GM19035 (cell line): ENCODE results near the gene ARSB.
"Not testable (repeated sequence)": the region's sequence is repeated elsewhere in the genome, so short reads cannot be mapped to it uniquely, and the experiment has no call there.

Source experiments
- ATAC-seq: cut with Tn5 transposase; IDR thresholded peaks from one replicate; pipeline ENCODE4 v1.9.1; 2021; ENCODE audit not compliant: unreplicated experiment

ARSB gene

DNA sequence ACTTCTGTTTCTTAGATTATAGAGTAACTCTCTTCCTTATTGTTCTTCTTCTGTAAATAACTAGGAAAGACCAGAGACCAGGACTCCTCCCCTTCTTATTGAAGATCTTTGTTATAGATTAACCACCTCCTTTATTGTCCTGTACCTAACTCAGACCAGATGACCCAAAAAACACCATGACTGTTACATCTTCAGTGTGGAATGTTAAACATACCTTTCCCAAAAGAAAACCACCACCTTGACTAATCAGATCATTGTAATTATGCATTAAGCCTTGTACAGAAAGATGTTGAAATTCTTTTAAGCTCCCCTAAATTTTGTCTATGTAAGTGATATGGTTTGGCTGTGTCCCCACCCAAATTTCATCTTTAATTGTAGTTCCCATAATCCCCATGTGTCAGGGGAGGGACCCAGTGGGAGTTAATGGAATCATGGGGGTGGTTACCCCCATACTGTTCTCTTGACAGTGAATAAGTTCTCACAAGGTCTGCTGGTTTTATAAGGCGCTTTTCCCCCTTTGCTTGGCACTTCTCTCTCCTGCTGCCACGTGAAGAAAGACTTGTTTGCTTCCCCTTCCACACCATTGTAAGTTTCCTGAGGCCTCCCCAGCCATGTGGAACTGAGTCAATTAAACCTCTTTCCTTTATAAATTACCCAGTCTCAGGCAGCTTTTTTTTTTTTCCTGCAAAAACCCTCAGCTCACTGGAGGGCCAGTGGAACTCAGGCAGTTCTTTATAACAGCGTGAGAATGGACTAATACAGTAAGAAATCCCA, 26.3 kb downstream of the ARSB start:
- ATAC-seq: no peak

DNA sequence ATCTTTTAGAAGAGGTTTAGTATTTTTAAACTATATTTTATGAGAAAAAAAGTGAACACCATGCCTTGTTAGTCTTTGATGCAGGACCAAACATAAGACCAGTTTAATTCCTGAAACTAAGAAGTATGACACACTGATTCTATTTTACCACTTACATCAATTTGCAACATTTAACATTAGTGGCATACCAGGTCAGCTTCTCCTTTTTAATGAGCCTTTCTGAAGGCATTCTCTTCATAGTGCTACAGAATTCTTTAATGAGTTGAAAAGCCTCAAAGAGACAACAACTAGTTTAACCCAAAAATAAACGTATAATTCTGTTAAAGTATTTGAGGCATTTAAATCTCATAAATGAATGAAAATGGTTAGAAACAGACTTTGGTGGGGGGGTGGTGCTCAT, 28.2 kb downstream of the ARSB start:
- ATAC-seq: no peak

DNA sequence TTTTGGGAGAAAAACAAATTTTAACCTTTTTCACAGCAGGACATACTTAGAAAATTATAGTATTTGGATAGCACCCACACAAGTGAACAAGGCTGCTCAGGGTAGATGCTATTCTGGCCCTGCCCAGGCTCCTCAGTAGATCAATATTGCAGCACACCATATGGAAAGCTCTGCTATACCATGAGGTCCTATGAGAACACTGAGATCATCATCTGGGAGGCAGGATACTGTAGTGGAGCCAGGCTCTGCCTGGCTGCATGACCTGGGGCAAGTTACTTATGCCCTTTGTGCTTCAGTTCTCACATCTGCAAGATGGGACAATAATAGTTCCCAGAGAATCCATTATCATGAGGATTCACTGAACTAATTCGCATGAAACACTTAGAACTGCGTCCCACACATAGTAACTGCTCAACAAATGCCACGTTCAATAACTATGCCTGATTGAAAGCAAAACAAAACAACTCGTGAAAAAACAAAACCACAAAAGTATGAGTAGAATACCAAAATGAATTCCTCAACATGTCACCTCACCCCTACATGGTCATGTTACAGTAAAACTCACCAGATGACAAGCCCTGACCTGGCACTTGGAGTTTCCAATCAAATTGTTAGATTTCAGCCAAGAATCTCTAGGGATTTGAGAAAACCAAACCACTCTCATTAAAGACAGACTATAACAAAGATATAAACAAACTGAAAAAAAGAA, 31.9 kb downstream of the ARSB start:
- no peak for ATAC-seq

DNA sequence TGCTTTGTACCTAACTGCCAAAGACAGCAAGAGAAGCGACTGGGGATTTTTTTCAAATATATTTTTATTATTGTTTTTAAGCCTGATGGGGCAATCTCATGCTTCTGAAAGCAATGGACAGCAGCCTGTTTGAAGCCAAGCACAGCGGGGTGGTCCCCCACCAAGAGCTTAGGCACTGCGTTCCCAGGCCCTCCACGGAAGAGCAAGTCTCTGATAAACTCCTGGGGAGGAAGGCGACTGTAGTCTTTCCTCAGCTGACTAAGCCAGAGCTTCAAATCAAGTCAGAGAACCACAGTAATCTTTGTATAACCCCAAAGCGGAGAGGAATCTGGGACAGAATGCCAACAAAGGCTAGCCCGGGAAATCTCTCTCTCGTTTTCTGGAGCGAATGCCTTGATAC, 54.4 kb downstream of the ARSB start:
- ATAC-seq: no peak

DNA sequence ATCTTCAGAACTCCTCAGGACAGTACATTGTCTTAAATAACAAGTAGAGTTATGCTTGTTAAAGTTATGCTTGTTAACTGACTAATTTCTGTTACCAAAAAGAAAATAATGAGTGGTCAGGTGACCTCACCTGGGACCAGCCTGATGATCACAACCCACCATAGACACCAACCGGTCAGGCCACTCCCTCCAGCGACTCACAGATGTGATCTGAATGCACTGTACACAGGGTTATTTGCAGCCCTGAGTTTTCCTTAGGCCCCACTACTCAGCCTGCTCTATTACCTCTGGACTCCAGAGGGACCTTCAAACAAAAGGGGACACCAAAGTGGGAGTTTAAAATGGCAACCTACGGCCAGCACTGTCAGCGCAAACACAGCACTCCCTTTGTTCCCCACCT, 55.3 kb downstream of the ARSB start:
- ATAC-seq: no peak

DNA sequence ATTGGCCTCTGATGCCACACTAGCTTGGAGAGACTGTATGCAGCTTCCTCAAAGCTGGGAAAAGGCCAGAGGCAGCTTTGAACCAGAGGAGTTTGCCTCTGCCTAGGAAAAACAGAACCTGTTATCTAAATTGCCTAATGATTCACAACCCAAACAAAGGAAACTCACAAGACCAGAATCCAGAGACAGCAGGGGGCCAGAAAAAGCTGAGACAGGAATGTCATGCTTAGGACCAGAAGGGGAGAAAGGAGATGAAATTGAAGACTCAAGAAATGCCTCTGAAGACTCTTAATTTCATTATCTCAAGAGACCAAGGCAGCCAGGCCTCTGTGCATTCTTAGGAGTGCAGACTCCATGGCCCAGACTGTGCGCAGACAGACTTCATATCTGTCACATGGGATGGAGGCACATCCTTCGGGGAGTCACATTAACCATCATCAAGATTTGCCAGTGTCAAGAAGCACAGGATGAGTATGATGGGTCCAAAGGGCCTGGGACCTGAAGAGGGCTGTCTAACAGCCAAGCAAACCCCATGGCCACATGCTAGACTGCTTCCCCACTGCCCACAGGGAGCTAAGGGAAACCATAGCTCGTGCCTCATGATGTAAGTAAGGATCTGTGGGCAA, 57.3 kb downstream of the ARSB start:
- no peak for ATAC-seq

DNA sequence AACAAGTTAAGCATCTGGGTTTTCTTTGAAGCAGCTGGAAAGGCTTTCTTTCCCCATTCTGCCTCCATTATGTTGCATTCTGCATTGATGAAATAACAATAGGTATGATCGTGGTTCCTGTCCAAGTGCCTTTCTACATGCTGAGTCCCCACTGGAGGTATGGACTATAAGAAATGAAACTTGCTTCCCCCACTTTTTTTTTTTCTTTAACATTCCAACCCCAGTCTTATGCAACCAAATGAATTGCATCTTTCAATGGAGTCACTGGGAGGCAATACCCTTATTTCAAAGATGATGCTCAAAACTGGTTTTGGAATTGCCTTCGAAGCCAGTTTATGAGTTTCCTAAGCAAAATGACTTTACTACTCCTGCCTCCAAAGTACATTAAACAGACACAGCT, 58.9 kb downstream of the ARSB start:
- no peak for ATAC-seq

DNA sequence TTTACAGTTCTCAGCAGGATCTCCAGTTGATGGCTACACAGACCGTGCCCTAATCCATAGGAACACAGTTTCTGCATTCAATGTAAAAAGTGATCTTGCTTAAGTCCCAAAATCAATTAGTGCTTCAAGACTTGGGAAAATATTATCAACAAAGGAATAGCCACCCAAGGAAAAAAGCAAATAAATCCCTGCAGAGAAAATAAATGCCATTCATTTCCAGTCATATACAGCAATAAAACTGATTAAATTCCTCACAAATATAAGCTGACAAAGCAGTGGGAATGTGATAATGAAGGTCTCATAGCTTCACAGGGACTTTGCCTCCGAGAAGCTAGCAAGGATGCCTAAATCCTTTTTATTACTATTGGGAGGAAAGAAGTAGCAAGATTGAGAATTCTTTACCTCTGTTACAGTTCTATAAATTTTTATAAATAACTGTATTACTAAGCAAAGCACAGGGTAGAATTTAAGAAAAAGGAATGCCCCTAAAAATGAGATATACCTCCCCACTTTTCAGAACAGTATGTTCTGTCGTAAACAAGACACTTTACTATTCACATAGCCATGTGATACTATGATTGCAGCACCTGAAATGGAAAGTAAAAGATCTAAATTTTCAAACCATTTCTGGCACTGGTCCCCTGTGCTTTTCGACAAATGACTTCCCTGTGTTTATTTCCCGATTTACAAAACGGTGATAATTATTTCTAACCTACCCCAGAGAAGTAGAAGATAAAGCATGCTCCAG, 59.8 kb downstream of the ARSB start:
- ATAC-seq: no peak

DNA sequence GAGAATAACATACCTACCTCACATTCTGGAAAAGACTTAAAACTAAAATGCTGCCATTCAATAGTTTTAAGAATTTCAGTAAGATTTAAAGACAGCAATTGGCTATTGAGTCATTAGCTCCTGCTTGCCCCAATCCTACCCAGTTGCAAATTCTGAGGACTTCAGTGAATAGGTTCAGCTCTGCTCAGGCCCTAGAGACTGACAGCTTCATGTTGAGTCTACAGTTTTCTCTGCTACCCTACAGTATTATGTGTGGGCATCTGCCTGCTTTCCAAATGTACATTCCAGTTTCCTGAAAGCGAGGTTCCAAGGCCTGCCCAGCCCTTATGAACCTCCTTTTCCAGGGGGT, 61.5 kb downstream of the ARSB start:
- ATAC-seq: no peak

DNA sequence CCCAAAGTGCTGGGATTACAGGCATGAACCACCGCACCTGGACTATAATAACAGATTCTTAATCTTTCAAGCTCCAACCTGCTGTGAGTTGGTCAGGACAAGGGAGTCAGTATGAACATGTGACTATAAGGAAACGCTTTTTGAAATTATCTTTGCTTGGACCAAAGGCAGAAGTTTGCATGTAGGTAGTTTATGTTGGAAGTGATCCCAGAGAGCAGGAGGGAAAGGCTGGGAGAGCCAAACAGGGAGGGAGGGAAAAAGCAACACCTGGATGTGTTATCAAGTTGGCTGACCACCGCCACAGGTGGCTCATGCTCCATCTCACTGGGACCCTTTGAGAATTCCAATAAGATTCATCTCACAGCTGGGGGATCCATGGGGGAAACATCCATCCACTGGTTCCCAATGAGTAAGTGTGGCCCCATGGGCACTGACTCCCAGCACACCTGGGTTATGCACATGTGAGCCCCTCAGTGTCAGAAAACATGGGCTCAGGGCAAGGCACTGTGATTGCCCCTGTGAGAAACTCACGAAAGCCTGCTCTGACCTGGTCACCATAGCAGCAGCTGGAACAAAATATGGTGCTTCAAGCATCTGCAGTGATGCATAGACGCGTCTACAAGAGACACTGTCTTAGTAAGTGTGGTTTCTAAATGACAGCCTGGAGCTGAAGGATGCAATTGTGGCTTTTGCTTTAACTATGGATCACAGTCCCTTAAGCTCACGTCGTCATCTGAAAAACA, 62.1 kb downstream of the ARSB start:
- no peak for ATAC-seq

DNA sequence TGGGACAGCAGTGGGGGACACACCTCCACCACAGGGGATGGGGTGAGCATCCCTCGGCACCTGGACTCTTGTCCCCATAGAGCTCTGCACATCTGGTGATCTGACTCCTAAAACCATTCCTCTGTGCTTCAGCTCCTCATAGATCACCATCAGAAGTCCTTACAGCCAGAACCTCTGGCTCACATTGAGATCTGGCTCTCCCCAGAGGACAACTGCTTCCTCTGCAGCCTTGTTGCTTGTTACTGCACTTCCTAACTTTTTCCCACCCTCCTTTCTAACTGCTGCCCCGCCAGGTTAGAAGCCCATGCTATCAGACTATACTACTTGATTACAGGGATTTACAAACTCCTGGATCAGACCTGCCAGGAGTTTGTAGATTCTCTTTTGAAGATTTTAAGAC, 64.5 kb downstream of the ARSB start:
- no peak for ATAC-seq

DNA sequence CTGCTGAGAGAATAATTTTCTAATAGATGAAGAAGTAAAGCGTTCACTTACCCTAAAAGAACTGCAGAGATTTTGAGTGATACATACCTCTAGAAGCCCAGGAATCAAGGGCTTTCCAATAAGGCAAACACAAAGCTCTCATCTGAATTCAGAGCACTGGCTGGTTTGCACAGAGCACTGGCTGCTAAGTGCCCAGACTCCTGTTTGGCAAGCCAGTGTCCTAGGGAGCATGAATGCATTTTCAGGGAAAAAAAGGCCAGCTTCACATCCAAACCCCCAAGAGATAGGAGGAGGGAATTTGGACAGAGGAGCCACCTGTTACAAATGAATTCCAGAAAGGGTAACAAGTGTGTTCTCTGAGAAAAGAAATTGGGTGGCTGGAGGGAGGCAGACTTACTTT, 65.3 kb downstream of the ARSB start:
- ATAC-seq: no peak

DNA sequence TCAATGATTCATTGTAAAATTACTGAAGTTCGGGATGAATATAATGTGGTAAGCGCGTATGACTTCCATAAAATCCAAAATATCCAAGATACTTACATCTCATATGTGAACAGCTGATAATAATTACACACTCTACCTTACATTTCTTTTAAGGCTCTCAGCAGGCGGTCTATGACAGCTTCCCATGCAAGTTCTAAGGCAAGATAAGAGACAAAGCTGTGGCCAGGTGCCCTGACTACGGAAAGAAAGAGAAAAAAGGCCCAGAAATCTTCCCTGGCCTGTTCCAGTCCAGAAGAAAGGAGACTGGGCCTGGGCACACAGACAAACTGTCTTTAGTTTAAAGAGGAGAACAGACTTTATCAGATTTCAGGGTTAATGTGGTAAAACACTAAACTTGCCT, 69.1 kb downstream of the ARSB start:
- no peak for ATAC-seq

DNA sequence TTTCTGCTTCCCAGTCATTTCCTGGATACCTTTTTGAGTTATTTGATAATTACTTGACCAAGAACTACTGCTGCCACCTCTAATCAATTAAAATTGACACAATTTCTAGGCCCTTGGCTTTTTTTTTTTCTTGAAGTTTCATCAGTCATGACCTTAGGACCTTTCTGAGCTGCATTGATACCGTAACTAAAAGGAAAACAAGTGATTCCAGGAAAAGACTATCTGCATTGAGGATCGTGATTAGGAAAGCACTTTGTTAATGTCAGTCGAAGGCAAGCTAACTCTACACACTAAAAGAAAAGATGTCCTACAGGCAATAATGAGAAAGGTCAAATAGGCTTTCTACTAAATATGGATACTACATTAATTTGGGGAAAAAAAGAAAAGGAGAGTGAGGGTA, 69.9 kb downstream of the ARSB start:
- ATAC-seq: no peak

DNA sequence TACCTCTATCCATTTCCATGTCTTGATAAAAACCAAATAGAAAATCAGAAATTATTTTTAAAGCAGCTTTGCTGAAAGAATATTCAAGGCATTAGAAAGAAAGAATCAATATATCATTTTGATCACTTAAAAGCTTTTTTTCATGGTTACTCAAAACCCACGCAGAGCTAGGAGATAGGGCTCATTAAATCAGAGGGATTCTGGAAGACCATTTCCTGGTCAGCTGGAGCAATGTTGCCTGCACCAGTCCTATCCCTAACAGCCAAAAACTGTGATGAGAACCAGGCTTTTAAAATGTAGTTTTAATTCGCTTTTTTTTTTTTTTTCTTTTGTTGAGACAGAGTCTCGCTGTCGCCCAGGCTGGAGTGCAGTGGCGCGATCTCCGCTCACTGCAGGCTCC, 72.3 kb downstream of the ARSB start:
- no peak for ATAC-seq

DNA sequence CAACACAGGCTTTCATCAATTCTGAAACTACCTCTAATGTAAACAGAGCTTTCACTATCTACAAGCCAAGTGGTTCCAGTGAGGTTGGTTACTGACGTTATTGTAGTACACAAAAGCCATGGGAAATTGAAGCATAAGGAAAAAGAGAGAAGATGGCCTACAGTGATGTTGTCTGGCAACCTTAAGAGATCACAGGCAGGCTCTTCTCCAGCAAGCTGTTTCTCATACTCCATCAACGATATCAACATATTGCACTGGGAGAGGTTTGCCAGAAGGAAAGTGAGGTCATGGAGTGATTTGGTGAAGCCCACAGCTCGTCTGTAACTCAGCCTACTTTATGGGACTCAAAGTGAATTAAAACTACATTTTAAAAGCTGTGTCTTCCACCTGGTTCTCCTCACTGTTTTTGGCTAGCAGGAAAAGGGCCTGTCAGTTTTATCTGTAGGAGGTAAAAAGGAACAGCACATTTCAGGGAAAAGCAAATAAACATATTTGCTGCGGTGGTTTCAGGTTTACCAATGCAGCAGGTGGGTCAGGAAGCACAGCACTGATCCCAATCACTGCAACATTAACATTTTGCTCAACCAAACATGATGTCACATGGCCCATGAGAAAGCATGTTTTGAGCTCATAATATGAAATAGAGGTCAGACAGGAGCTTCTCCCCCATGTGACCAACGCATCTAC, 72.9 kb downstream of the ARSB start:
- ATAC-seq: no peak

DNA sequence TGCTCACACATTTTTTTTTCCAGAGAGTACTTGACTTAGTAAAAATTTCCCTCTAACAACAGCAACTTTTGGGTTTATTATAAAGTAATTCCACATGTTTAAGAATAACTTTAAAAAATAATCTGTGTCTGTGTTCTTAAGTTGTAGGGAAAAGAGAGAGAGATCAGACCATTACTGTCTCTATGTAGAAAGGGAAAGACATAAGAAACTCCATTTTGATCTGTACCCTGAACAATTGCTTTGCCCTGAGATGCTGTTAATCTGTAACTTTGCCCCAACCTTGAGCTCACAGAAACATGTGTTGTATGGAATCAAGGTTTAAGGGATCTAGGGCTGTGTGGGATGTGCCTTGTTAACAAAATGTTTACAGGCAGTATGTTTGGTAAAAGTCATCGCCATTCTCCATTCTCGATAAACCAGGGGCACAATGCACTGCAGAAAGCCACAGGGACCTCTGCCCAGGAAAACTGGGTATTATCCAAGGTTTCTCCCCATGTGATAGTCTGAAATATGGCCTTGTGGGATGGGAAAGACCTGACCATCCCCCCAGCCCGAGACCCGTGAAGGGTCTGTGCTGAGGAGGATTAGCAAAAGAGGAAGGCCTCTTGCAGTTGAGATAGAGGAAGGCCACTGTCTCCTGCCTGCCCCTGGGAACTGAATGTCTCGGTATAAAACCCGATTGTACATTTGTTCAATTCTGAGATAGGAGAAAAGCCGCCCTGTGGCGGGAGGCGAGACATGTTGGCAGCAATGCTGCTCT, 75.7 kb downstream of the ARSB start:
- ATAC-seq: not testable (repeated sequence)

DNA sequence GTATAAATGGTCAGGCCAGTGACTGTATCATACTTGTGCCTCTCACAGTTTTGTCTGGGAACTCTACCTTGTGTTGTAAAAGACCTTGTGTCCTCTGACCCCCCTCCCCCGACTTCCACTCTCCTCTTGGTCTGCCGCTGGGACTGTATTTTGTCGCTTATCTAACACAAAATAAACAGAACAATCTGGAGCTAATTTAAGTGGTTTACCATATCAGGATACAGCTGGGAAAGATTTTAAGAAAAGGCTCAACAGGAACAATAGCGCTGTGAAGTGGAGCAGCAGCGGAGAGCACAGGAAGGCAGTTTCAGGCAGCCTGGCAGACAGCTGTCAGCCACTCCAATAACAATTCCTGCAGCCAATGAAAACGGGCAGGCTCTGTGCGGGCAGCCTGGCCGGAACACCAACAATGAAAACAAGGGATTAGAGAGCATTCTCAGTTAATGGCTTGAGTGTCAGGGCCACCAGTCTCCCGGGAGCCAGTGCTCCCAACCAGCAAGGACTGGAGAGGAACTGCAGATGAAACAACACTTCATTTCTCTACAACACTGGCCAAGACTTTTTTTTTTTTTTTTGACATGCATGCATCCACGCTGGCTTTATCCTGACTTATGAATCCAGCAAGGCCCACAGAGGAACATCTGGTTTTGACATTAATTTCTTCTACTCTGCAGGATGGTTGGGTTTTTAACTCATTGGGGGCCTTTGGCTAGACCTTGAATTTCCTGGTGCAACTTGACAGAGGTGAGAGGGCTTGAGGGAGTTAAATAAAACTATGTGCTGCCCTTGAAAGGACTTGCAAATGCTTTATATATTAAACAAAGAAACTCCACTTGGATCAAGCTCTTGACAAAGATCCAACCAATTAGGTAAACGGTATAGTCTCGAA, 76.7 kb downstream of the ARSB start:
- ATAC-seq: no peak
